MM.1S (cell line): ENCODE measurements around the gene VPS16.
"Not testable (repeated sequence)": the region's sequence is repeated elsewhere in the genome, so short reads cannot be mapped to it uniquely, and the experiment has no call there.

Experiments used
- DNase-seq: peaks from one replicate; pipeline ENCODE4 v3.0.0-alpha.2; 2015
- H2AFZ ChIP-seq: fragments of 300-600 bp; sonication (generic); 2 replicates; pipeline ENCODE4 v1.6.0; 2016; ENCODE audit warnings: antibody characterized with exemption, low read length
- H3F3A ChIP-seq: fragments of 300-600 bp; sonication (generic); 2 replicates; pipeline ENCODE4 v1.6.1; 2016; ENCODE audit warnings: mild to moderate bottlenecking, antibody characterized with exemption, low read length, moderate library complexity, mixed read lengths; ENCODE audit not compliant: insufficient read depth
- H3K27ac ChIP-seq: fragments of 300-600 bp; sonication (generic); 2 replicates; pipeline ENCODE4 v1.5.1; 2016; ENCODE audit warnings: mild to moderate bottlenecking, low read length
- H3K27me3 ChIP-seq: fragments of 300-600 bp; sonication (generic); replicated peaks from 2 replicates; pipeline ENCODE4 v1.6.0; 2016; ENCODE audit warnings: low read length; ENCODE audit not compliant: insufficient read depth
- H3K36me3 ChIP-seq: fragments of 300-600 bp; sonication (generic); replicated peaks from 2 replicates; pipeline ENCODE4 v1.6.1; 2016; ENCODE audit warnings: mild to moderate bottlenecking, low read length, mixed read lengths; ENCODE audit not compliant: insufficient read depth
- H3K4me1 ChIP-seq: fragments of 300-600 bp; sonication (generic); 2 replicates; pipeline ENCODE4 v1.6.1; 2016; ENCODE audit warnings: low read length, mixed read lengths
- H3K4me2 ChIP-seq: fragments of 300-600 bp; sonication (generic); 2 replicates; pipeline ENCODE4 v1.6.0; 2016; ENCODE audit warnings: low read depth, low read length
- H3K4me3 ChIP-seq: fragments of 300-600 bp; sonication (generic); 2 replicates; pipeline ENCODE4 v1.5.1; 2016; ENCODE audit warnings: low read length, mixed read lengths
- H3K79me2 ChIP-seq: fragments of 300-600 bp; sonication (generic); 2 replicates; pipeline ENCODE4 v1.6.1; 2016; ENCODE audit warnings: mixed run types, low read length, mixed read lengths
- H3K9ac ChIP-seq: fragments of 300-600 bp; sonication (generic); 2 replicates; pipeline ENCODE4 v1.6.1; 2016; ENCODE audit warnings: low read length, mixed read lengths
- H3K9me2 ChIP-seq: fragments of 300-600 bp; sonication (generic); replicated peaks from 2 replicates; pipeline ENCODE4 v1.6.1; 2016; ENCODE audit warnings: mild to moderate bottlenecking, low read length, mixed read lengths; ENCODE audit not compliant: insufficient read depth
- H3K9me3 ChIP-seq: fragments of 300-600 bp; sonication (generic); replicated peaks from 2 replicates; pipeline ENCODE4 v1.6.1; 2016; ENCODE audit warnings: mild to moderate bottlenecking, low read length, mixed read lengths; ENCODE audit not compliant: insufficient read depth
- H4K20me1 ChIP-seq: fragments of 300-600 bp; sonication (generic); 2 replicates; pipeline ENCODE4 v1.6.1; 2016; ENCODE audit warnings: mild to moderate bottlenecking, low read length, moderate library complexity, mixed read lengths; ENCODE audit not compliant: insufficient read depth
- EZH2 ChIP-seq: fragments of 300-600 bp; sonication (generic); optimal IDR thresholded peaks from 2 replicates; pipeline ENCODE3; 2017; ENCODE audit warnings: low read depth, mild to moderate bottlenecking, antibody characterized with exemption, low read length, mixed read lengths
- EZH2phosphoT487 ChIP-seq: fragments of 300-600 bp; sonication (generic); IDR thresholded peaks from 2 replicates; pipeline ENCODE4 v1.6.1; 2018; ENCODE audit warnings: antibody characterized with exemption, low read length
- TF ChIP-seq, protein P1 (sequence below): fragments of 300-600 bp; sonication (generic); IDR thresholded peaks from 2 replicates; pipeline ENCODE4 v1.5.1; 2016; ENCODE audit warnings: antibody characterized with exemption, low read length, mixed read lengths

VPS16 gene

DNA sequence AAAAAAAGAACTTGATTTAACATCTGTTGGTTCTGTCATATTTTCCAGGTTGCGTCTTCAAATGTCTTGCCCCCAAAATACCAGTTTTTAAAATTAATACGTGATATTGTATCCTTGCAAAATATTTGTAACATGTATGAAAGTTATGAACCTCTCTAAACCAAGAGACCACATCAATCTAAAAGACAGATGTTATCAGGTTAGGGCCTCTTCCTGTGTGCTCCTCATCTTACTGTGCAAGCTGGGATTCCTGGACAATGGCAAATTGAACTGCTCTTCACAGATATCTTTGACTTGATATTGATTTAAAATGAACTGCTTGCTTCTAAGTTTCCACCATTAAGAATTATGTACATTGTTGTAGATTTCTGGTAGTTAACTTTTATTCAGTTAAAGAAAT, 14.8 kb upstream of the VPS16 start:
- H3K4me3 ChIP-seq, result no peak overlapping the region
- no peaks in the 10 kb centered on the region for H3K9me2 ChIP-seq

DNA sequence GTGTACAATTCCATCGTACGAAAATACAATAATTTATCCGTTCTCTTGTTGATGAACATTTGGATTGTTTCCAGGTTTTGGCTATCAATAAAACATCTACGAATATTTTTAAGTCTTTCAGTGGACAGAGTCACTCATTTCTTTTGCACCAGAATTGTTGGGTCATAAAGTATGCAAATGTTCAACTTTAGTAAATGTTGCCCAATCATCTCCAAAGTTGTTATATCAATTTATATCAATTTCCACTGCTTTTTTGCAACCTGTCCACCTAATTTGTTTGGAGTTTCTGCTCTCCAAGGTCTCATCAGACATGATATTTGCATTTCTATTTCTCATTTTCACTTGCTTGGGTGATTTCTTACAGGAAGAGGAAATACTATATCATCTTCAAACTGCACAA, 13.9 kb upstream of the VPS16 start:
- Histone ChIP-seq H3K27ac (no peak overlapping the region), H3K36me3 (no peaks in the 10 kb centered on the region), H3K4me2 (no peak overlapping the region), H3K9me3 (no peaks in the 10 kb centered on the region), H3K79me2 (no peaks in the 10 kb centered on the region), H3K4me3 (no peak overlapping the region), H3K27me3 (no peaks in the 10 kb centered on the region), H3K9ac (no peak overlapping the region), H3K9me2 (no peaks in the 10 kb centered on the region), H3K4me1 (0 out of 2 replicates have a peak, but pooled peaks cover 4% of the 10 kb centered on the region), H2AFZ (no peak overlapping the region), H3F3A (0 out of 2 replicates have a peak, but pooled peaks cover 3% of the 10 kb centered on the region), H4K20me1 (no peaks in the 10 kb centered on the region)
- no peak for DNase-seq
- no peak for TF ChIP-seq EZH2phosphoT487
- no peak for TF ChIP-seq EZH2
- TF ChIP-seq, protein P1, sequence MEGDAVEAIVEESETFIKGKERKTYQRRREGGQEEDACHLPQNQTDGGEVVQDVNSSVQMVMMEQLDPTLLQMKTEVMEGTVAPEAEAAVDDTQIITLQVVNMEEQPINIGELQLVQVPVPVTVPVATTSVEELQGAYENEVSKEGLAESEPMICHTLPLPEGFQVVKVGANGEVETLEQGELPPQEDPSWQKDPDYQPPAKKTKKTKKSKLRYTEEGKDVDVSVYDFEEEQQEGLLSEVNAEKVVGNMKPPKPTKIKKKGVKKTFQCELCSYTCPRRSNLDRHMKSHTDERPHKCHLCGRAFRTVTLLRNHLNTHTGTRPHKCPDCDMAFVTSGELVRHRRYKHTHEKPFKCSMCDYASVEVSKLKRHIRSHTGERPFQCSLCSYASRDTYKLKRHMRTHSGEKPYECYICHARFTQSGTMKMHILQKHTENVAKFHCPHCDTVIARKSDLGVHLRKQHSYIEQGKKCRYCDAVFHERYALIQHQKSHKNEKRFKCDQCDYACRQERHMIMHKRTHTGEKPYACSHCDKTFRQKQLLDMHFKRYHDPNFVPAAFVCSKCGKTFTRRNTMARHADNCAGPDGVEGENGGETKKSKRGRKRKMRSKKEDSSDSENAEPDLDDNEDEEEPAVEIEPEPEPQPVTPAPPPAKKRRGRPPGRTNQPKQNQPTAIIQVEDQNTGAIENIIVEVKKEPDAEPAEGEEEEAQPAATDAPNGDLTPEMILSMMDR, result no peak

More for the DNA sequence above, 14.8 kb upstream of the VPS16 start:
- no peak overlapping the region for H3K4me2 ChIP-seq
- H3K9ac ChIP-seq, result no peak overlapping the region
- no peak overlapping the region for H3K27ac ChIP-seq
- H3K36me3 ChIP-seq, result no peaks in the 10 kb centered on the region
- H3K27me3 ChIP-seq, result no peaks in the 10 kb centered on the region
- 0 out of 2 replicates have a peak, but pooled peaks cover 3% of the 10 kb centered on the region for H3F3A ChIP-seq
- no peaks in the 10 kb centered on the region for H3K79me2 ChIP-seq
- H3K4me1 ChIP-seq, result 0 out of 2 replicates have a peak, but pooled peaks cover 4% of the 10 kb centered on the region
- TF ChIP-seq, protein P1, result no peak
- no peak for TF ChIP-seq EZH2
- DNase-seq, result no peak
- no peak overlapping the region for H2AFZ ChIP-seq
- H4K20me1 ChIP-seq, result no peaks in the 10 kb centered on the region
- no peaks in the 10 kb centered on the region for H3K9me3 ChIP-seq

DNA sequence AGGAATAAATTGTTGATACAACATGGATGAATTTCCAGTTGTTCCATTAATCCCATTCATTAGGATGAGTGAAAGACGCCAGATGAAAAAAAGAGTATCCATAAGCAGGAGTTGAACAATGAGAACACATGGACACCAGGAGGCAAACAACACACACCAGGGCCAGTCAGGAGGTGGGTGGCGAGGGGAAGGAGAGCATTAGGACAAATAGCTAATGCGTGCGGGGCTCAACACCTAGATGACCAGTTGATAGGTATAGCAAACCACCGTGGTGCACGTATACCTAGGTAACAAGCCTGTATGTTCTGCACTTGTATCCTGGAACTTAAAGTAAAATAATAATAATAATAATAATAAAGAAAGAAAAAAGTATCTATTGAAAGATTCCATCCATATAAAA, 11.2 kb upstream of the VPS16 start:
- TF ChIP-seq EZH2phosphoT487 (no peak), EZH2 (no peak)
- TF ChIP-seq, protein P1, result no peak
- H3K9ac ChIP-seq, result no peak overlapping the region
- no peaks in the 10 kb centered on the region for H4K20me1 ChIP-seq
- H3K27ac ChIP-seq, result no peak overlapping the region
- no peaks in the 10 kb centered on the region for H3K79me2 ChIP-seq
- H3K4me3 ChIP-seq, result no peak overlapping the region
- no peak for DNase-seq
- H3K27me3 ChIP-seq, result no peaks in the 10 kb centered on the region
- H3K4me2 ChIP-seq, result no peak overlapping the region
- 0 out of 2 replicates have a peak, but pooled peaks cover 4% of the 10 kb centered on the region for H3K4me1 ChIP-seq
- H2AFZ ChIP-seq, result no peak overlapping the region
- 0 out of 2 replicates have a peak, but pooled peaks cover 3% of the 10 kb centered on the region for H3F3A ChIP-seq
- H3K9me3 ChIP-seq, result no peaks in the 10 kb centered on the region
- H3K36me3 ChIP-seq, result no peaks in the 10 kb centered on the region
- H3K9me2 ChIP-seq, result no peaks in the 10 kb centered on the region

GRCh38 chr20:2831206-2831605, 9.3 kb upstream of the VPS16 start:
- not testable (repeated sequence) for H3F3A ChIP-seq, H3K27me3 ChIP-seq, H3K9me2 ChIP-seq, H3K79me2 ChIP-seq, H3K9me3 ChIP-seq, H3K4me1 ChIP-seq, H3K9ac ChIP-seq, H4K20me1 ChIP-seq, DNase-seq, H3K4me3 ChIP-seq, H3K4me2 ChIP-seq, H3K36me3 ChIP-seq, H2AFZ ChIP-seq, H3K27ac ChIP-seq
